GM12878 (cell line): ENCODE measurements around the gene ESRRB.

ENCODE experiments used
- BRCA1 ChIP-seq: IDR thresholded peaks from 2 replicates; pipeline ENCODE4 v1.6.1; 2011; ENCODE audit warnings: low read depth, low read length, improper control_type of control experiment
- CBFB ChIP-seq: IDR thresholded peaks from 2 replicates; pipeline ENCODE4 v1.6.1; 2016; ENCODE audit warnings: antibody characterized with exemption, low read depth
- ETV6 ChIP-seq, 2 experiments: fragments of 450-650 bp in 1 of 2; IDR thresholded peaks in 1 of 2; conservative IDR thresholded peaks in 1 of 2; 2 replicates each; pipeline ENCODE4 v1.6.1; 2014; ENCODE audit warnings: antibody characterized with exemption in 1 of 2, borderline replicate concordance in 1 of 2, low read depth in 1 of 2, mild to moderate bottlenecking in 1 of 2, moderate library complexity in 1 of 2
- FOXK2 ChIP-seq: fragments of 450-650 bp; IDR thresholded peaks from 2 replicates; pipeline ENCODE4 v1.6.1; 2017; ENCODE audit warnings: mild to moderate bottlenecking, moderate library complexity
- IKZF1 ChIP-seq: fragments of 450-650 bp; conservative IDR thresholded peaks from 2 replicates; pipeline ENCODE4 v1.6.1; 2017; ENCODE audit warnings: antibody characterized with exemption, mild to moderate bottlenecking
- JUNB ChIP-seq: IDR thresholded peaks from 2 replicates; pipeline ENCODE4 v1.6.1; 2016; ENCODE audit warnings: antibody characterized with exemption, mild to moderate bottlenecking
- NR2C2 ChIP-seq: IDR thresholded peaks from 2 replicates; pipeline ENCODE4 v1.6.1; 2011; ENCODE audit warnings: borderline replicate concordance, low read depth; ENCODE audit not compliant: control insufficient read depth, insufficient read length
- STAT1 ChIP-seq: fragments of 450-650 bp; conservative IDR thresholded peaks from 2 replicates; pipeline ENCODE4 v1.6.1; 2014; ENCODE audit warnings: antibody characterized with exemption, mild to moderate bottlenecking
- ZNF274 ChIP-seq: IDR thresholded peaks from one replicate; pipeline ENCODE4 v1.8.0; 2011; ENCODE audit not compliant: insufficient read length, insufficient read depth
- TF ChIP-seq, protein P1 (sequence below): IDR thresholded peaks from 2 replicates; pipeline ENCODE4 v1.6.1; 2012; ENCODE audit warnings: mild to moderate bottlenecking, low read depth, low read length
- TF ChIP-seq, protein P2 (sequence below): fragments of 450-650 bp; IDR thresholded peaks from 2 replicates; pipeline ENCODE4 v1.6.1; 2017; ENCODE audit warnings: borderline replicate concordance
- TF ChIP-seq, protein P3 (sequence below), 3 experiments: IDR thresholded peaks in 2 of 3; conservative IDR thresholded peaks in 1 of 3; 2 replicates each; pipeline ENCODE4 v1.5.1; 2011; ENCODE audit warnings: low read depth in 3 of 3, low read length in 3 of 3, mild to moderate bottlenecking in 3 of 3, control low read depth in 2 of 3, moderate library complexity in 2 of 3, inconsistent platforms in 1 of 3, mixed read lengths in 1 of 3; ENCODE audit not compliant: control insufficient read depth in 2 of 3, insufficient read depth in 1 of 3; ENCODE audit errors: extremely low read depth in 1 of 3

DNA sequence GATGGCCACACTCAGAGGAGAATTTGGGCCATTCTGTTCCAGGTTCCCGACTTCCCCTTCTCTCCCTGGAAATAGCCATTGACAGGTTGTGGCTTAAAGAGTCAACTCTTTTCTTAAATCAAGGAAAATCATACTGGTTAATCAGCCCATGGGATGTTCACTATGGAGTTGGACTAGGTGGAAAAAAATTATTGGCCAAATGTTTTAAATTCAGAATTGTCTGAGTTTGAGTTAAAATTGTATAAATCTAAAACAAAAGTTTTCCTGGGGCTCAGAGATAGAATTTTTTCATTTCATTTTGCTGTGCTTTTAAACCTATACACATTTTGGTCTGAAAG, 6.5 kb downstream of the ESRRB start:
- TF ChIP-seq, protein P1, sequence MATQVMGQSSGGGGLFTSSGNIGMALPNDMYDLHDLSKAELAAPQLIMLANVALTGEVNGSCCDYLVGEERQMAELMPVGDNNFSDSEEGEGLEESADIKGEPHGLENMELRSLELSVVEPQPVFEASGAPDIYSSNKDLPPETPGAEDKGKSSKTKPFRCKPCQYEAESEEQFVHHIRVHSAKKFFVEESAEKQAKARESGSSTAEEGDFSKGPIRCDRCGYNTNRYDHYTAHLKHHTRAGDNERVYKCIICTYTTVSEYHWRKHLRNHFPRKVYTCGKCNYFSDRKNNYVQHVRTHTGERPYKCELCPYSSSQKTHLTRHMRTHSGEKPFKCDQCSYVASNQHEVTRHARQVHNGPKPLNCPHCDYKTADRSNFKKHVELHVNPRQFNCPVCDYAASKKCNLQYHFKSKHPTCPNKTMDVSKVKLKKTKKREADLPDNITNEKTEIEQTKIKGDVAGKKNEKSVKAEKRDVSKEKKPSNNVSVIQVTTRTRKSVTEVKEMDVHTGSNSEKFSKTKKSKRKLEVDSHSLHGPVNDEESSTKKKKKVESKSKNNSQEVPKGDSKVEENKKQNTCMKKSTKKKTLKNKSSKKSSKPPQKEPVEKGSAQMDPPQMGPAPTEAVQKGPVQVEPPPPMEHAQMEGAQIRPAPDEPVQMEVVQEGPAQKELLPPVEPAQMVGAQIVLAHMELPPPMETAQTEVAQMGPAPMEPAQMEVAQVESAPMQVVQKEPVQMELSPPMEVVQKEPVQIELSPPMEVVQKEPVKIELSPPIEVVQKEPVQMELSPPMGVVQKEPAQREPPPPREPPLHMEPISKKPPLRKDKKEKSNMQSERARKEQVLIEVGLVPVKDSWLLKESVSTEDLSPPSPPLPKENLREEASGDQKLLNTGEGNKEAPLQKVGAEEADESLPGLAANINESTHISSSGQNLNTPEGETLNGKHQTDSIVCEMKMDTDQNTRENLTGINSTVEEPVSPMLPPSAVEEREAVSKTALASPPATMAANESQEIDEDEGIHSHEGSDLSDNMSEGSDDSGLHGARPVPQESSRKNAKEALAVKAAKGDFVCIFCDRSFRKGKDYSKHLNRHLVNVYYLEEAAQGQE: no peak
- TF ChIP-seq STAT1: no peak
- no peak for TF ChIP-seq JUNB
- TF ChIP-seq, protein P2, sequence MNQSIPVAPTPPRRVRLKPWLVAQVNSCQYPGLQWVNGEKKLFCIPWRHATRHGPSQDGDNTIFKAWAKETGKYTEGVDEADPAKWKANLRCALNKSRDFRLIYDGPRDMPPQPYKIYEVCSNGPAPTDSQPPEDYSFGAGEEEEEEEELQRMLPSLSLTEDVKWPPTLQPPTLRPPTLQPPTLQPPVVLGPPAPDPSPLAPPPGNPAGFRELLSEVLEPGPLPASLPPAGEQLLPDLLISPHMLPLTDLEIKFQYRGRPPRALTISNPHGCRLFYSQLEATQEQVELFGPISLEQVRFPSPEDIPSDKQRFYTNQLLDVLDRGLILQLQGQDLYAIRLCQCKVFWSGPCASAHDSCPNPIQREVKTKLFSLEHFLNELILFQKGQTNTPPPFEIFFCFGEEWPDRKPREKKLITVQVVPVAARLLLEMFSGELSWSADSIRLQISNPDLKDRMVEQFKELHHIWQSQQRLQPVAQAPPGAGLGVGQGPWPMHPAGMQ: no peak
- no peak for TF ChIP-seq IKZF1
- TF ChIP-seq, protein P3, sequence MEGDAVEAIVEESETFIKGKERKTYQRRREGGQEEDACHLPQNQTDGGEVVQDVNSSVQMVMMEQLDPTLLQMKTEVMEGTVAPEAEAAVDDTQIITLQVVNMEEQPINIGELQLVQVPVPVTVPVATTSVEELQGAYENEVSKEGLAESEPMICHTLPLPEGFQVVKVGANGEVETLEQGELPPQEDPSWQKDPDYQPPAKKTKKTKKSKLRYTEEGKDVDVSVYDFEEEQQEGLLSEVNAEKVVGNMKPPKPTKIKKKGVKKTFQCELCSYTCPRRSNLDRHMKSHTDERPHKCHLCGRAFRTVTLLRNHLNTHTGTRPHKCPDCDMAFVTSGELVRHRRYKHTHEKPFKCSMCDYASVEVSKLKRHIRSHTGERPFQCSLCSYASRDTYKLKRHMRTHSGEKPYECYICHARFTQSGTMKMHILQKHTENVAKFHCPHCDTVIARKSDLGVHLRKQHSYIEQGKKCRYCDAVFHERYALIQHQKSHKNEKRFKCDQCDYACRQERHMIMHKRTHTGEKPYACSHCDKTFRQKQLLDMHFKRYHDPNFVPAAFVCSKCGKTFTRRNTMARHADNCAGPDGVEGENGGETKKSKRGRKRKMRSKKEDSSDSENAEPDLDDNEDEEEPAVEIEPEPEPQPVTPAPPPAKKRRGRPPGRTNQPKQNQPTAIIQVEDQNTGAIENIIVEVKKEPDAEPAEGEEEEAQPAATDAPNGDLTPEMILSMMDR (IDR thresholded peaks at IDR 0.05 in 2 of 3, conservative IDR thresholded peaks at IDR 0.05 in 1 of 3; ENCODE audit: control insufficient read depth in 2 of 3, extremely low read depth in 1 of 3, insufficient read depth in 1 of 3, low read depth in 3 of 3, low read length in 3 of 3): no peak
- TF ChIP-seq CBFB: no peak
- no peak for TF ChIP-seq BRCA1
- TF ChIP-seq ETV6 (conservative IDR thresholded peaks at IDR 0.05 in 1 of 2, IDR thresholded peaks at IDR 0.05 in 1 of 2; ENCODE audit: borderline replicate concordance in 1 of 2, low read depth in 1 of 2): no peak
- no peak for TF ChIP-seq ZNF274
- no peak for TF ChIP-seq NR2C2
- TF ChIP-seq FOXK2: no peak
